ENCODE data around the gene DST.

Gene DST

DNA sequence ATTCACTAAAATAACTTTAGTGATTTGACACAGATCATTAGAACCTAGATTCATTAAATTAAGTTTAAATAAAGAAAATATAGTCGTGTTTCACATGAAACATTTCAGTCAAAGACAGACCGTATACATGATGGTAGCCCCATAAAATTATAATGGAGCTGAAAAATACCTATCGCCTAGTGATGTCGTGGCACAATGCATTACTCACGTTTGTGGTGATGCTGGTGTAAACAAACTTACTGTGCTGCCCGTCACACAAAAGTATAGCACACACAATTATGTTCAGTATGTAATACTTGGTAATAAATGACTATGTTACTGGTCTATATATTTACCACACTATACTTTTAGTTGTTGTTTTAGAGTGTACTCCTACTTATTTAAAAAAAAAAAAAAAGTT, 17.3 kb downstream of the DST start:
- no peak for DNase-seq (ENCODE audit: low read depth in 2 of 2, low spot score in 1 of 2)

DNA sequence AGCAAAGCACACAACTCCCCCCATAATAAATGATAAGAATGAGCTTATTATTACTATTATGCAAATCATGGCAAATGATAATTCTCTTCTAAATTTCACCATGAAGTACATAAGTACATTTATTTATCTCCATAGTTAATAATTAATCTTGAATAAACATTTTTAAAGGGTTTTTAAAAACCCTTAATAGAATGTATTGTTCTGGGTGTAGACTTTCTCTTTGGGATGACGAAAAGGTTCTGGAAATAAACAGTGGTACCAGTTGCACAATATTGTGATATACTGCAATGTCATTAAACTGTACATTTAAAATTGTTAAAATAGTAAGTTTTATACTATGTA, 18.0 kb downstream of the DST start:
- no peak for DNase-seq (ENCODE audit: low read depth in 2 of 2, low spot score in 1 of 2)

DNA sequence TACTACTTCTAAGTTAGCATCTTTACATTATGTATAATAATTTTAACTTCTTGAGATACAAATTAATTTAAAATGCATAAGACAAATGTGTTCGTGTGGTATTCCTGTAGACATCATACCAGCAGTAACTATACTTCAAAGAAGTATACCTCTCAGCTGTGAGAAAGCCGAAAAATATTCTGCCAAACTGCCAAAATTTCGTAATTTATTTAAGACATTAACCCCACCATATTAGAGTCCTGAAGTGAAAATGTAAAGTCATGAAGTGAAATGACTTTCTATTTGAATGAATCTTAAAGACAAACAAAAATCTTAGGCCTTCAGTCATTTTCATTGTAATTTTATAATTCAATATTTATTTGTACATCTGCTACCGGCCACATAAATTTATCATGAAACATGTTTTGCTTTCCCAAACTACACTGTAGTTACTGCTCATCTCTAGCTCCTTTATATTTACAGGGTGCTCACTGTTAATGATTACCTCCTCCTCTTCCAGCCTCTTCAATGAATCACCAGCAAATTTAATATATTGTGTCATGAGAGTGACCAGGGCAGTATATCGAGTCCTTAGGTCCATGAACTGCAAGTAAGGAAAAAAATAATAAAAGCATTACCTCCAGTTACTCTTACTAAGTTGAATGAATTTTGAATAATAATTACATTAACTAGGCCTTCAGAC, 18.5 kb downstream of the DST start:
- DNase-seq (ENCODE audit: low read depth in 2 of 2, low spot score in 1 of 2) = no peak

- no peak for DNase-seq (ENCODE audit: low read depth in 2 of 2, low spot score in 1 of 2)
Observed at GRCh38 chr6:56620229-56620868, 22.3 kb downstream of the DST start.

- DNase-seq (ENCODE audit: low read depth in 2 of 2, low spot score in 1 of 2) = no peak
Observed at GRCh38 chr6:56618050-56618449, 24.6 kb downstream of the DST start.

DNA sequence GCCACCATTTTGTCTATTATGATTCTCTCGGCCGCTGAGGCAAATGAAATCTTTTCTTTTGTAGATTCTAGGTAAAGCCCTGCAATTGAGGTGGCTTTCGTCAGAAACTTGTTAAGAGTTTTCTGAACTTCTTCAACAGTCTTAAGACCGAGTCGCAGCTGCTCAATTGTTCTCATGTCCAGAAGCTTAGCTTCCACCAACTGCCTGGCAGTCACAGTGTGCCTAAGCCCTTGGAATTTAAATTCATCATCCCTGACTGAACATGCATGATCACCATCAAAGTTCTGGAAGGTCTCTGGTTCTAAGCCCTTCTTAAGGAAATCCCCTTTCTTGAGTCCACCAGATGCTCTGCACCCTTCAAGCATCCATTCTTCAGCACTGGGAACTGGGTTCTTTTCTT, 25.7 kb downstream of the DST start:
- DNase-seq (ENCODE audit: low read depth in 2 of 2, low spot score in 1 of 2) = no peak

GRCh38 chr6:56613247-56613851, 29.3 kb downstream of the DST start:
- no peak for DNase-seq (ENCODE audit: low read depth in 2 of 2, low spot score in 1 of 2)

- no peak for DNase-seq (ENCODE audit: low read depth in 2 of 2, low spot score in 1 of 2)
Observed at GRCh38 chr6:56608332-56608731, 34.4 kb downstream of the DST start.

DNA sequence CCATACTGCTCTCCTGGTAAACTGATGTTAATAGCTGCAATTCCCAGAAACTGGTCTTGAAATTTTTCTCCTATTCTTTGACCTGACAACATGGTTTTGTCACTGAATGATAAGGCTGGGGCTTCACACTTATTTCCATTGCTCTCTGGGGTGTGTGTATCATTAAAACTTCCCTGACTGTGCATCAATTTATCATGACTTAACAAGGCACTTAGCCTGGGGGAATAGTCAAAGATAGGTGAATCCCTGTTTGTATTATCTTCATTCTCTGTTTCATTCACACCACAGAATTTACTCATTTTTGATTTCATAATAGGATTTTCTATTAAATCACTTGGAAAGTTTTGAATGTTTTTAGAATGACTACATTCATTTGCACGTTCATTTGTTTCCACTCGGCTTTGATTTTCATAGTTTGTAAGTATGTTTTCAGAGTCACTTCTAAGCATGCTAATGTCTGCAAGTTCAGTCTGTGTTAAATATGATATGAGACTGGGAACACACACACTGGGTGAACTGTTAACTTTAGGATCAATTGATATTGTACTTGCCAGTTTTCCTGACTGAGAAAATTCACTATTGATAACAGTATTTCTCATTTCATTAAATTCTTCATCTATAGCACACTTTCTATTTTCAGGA, 35.5 kb downstream of the DST start:
- no peak for DNase-seq (ENCODE audit: low read depth in 2 of 2, low spot score in 1 of 2)

GRCh38 chr6:56605435-56605834, 37.3 kb downstream of the DST start:
- no peak for DNase-seq (ENCODE audit: low read depth in 2 of 2, low spot score in 1 of 2)

DNA sequence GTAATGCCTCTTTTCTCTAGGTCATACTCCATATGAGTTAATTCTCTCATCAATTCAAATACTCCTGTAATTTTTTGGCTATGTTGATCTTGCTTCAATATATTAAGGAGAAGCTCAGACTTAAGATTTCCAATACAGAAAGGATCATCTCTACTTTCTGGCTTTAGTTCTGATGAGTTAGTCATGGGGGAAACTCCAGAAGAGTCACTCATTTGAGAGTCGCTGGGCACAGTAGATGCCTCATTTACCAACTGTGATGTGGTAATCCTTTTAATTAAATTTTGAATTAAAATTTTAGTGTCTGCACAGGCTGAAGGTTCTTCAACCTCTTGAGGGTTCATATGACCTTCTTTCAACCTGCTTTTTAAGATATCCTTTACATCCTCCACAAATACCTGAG, 38.5 kb downstream of the DST start:
- no peak for DNase-seq (ENCODE audit: low read depth in 2 of 2, low spot score in 1 of 2)

GRCh38 chr6:56601390-56601789, 41.3 kb downstream of the DST start:
- DNase-seq (ENCODE audit: low read depth in 2 of 2, low spot score in 1 of 2) = no peak

DNA sequence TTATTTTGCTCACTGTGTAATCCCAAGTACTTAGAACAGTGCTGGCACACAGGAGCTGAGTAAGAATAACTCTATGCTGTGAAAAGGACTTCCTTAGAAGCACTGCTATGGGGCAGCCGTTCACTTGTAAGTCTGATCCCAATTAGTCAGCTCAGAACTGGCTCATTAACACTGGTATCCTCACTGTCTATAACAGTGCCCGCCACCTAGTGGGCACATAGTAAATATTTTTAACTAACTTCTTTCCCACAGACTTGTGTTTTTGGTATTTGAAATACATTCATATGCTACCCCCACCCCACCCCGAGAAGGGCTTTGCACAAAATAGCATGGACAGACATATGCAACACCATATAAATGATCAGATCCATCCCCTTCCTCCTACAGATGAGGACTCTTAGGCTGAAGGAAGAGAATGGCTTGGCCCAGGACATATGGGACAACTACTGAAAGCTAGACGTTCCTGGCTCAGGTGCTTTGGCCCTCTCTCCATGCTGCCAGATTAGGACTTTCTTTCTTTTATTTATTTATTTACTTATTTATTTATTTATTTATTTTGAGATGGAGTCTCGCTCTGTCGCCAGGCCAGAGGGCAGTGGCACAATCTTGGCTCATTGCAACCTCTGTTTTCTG, 47.1 kb downstream of the DST start:
- DNase-seq (ENCODE audit: low read depth in 2 of 2, low spot score in 1 of 2) = no peak

DNA sequence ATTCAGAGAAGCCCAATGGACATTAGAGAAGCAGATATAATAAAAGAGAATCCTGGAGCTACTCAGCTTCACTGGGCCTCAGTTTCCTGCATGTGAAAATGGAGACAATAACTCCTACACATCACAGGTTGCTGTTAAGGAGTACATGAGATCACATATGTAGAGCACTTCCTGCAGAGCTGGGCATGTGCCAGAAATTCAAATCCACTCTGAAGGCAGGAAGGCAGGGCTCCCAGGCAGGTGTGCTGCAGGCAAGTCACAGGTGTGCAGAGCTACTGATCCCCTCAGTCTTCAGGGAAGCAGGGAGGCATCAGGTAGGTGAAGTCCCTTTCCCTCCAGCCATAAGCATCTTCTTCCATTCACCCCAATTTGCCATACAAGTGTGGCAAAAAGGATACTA, 48.0 kb downstream of the DST start:
- no peak for DNase-seq (ENCODE audit: low read depth in 2 of 2, low spot score in 1 of 2)

GRCh38 chr6:56593801-56594318, 48.8 kb downstream of the DST start:
- DNase-seq (ENCODE audit: low read depth in 2 of 2, low spot score in 1 of 2) = no peak

DNA sequence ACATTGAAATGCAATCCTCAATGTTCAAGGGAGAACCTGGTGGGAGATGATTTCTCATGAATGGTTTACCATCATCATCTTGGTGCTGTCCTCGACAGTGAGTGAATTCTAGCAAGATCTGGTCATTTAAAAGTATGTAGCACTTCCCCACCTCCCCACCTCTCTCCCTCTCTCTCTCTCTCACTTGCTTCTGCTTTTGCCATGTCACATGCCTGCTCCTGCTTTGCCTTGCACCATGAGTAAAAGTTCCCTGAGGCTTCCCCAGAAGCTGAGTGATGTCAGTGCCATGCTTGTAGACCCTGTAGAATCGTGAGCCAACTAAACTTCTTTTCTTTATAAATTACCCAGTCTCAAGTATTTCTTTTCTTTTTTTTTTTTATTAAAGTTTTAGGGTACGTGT, 60.5 kb downstream of the DST start:
- no peak for DNase-seq (ENCODE audit: low read depth in 2 of 2, low spot score in 1 of 2)

- no peak for DNase-seq (ENCODE audit: low read depth in 2 of 2, low spot score in 1 of 2)
Observed at GRCh38 chr6:56581296-56581925, 61.3 kb downstream of the DST start.

GRCh38 chr6:56580271-56580670, 62.4 kb downstream of the DST start:
- no peak for DNase-seq (ENCODE audit: low read depth in 2 of 2, low spot score in 1 of 2)

DNA sequence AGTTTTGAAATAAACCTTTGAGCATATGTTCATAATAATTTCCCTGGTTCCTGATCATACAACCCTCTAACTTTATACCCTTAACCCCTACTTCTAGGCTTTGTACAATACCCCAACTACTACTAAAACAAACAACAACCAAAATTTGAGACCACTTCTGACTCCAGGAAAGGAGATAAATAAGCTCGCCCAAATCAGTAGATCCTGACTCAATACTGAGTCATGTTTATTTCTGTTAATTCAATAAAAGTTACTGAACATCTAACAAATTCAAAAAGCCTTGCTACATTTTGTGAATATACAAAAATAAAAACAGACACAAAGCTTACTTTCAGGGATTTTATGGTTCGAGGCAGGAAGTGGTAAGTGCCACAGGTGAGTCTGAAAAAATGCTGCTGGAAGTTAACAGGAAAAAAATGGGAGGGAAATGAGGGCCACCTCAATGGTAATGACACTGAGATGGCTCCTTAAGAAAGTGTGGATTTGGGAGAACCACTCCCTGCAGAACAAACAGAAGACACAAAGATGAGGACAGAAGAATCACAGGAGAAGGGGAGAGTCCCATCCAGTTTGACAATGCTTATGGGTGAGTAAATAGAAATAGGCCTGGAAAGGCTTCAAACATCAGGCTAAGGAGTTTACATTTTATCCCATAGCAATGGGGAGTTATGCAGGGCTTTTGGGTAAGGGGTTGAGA, 63.4 kb downstream of the DST start:
- no peak for DNase-seq (ENCODE audit: low read depth in 2 of 2, low spot score in 1 of 2)

DNA sequence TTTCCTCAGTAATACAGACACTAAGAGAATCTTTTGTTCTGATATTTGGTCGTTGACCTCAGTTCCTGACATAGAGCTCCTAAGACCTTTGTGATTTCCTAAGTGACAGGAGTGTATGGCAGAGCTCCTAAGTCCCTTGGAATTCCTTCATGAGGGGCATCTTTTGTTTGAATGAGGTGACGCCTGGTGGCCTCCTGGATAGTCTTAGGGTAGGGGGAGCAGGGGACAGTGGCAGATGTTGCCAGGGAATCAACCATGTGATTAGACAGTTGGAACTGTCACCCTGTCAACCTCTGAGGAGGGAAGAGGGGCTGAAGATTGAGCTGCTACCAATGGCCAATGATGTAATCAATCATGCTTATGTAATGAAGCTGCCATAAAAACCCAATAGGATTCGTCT, 67.0 kb downstream of the DST start:
- DNase-seq (ENCODE audit: low read depth in 2 of 2, low spot score in 1 of 2) = no peak

- DNase-seq (ENCODE audit: low read depth in 2 of 2, low spot score in 1 of 2) = no peak
Observed at GRCh38 chr6:56574292-56574691, 68.4 kb downstream of the DST start.

Data from stimulated activated CD8-positive, alpha-beta memory T cell treated with anti-CD3 and anti-CD28 coated beads, Interleukin-4, amount 100 ng/mL, for 1 hour (primary cell).